B cell (primary cell): ENCODE measurements around the gene METTL21C.

ENCODE experiments used
- EZH2 ChIP-seq: IDR thresholded peaks from 2 replicates; pipeline ENCODE4 v1.6.1; 2012; ENCODE audit warnings: borderline replicate concordance, low read depth, mild to moderate bottlenecking, moderate library complexity, low read length; ENCODE audit not compliant: insufficient read depth, poor library complexity, severe bottlenecking
- TF ChIP-seq, protein P1 (sequence below): fragments of 200-600 bp; IDR thresholded peaks from one replicate; pipeline ENCODE4 v1.8.0; 2022; ENCODE audit warnings: antibody characterized with exemption, mild to moderate bottlenecking

DNA sequence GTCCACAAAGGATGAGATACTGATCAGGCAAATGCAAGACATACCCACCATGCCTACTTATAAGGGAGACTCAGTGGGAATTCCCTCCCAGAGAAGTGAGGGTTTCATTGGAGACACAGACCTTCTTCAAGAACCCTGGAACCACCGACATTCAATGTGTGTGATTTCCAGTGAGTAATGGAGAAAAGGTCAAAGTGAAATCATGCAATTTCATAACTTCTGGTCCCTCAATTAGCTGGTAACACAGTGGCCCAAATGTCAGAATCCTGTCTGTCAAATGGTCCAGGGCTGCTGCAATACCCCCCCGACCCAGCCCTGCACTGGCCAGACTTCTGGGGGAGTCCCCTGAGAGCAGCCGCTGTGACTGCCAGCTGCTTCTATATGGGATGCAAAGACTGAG is 4.7 kb upstream of the METTL21C start:
- TF ChIP-seq EZH2: no peak
- TF ChIP-seq, protein P1, sequence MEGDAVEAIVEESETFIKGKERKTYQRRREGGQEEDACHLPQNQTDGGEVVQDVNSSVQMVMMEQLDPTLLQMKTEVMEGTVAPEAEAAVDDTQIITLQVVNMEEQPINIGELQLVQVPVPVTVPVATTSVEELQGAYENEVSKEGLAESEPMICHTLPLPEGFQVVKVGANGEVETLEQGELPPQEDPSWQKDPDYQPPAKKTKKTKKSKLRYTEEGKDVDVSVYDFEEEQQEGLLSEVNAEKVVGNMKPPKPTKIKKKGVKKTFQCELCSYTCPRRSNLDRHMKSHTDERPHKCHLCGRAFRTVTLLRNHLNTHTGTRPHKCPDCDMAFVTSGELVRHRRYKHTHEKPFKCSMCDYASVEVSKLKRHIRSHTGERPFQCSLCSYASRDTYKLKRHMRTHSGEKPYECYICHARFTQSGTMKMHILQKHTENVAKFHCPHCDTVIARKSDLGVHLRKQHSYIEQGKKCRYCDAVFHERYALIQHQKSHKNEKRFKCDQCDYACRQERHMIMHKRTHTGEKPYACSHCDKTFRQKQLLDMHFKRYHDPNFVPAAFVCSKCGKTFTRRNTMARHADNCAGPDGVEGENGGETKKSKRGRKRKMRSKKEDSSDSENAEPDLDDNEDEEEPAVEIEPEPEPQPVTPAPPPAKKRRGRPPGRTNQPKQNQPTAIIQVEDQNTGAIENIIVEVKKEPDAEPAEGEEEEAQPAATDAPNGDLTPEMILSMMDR: no peak
